Activated T-cell treated with anti-CD3 and anti-CD28 coated beads for 1 hour (primary cell): ENCODE data around the gene NELL2.

Experiments used
- DNase-seq: peaks from one replicate; pipeline ENCODE4 v3.0.0-alpha.2; 2020; ENCODE audit warnings: low read depth

Gene NELL2

DNA sequence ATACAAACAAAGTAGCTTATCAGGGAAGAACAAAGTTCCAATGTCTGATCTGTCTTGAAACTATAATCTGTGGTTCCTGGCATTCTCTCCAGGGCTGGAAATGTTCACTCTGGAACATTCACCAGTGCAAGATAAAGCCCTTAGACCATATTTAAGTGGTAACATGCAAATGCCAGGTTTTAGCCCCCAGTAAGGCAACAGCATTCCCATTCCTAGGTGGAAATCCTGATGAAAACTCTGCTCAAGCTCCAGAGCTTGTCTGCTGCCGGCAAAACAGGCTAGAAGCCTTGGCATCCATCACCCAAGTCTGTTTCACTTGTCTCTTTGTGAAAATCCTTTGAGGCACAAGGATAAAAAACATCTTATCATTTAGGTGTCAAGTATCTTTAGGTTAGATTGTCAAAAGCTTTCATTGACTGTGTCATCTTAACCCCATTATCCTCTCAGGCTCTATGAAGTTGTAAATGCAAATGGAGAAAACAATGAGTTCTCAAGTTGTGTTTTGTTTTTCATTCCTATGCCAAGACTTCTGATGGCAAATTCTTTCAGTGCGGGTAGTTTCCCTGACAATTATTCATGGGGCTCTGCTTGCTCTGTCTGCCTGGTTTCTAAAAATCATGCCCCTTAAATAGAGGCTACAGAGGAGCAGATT is 344.7 kb downstream of the NELL2 start:
- no peak for DNase-seq

DNA sequence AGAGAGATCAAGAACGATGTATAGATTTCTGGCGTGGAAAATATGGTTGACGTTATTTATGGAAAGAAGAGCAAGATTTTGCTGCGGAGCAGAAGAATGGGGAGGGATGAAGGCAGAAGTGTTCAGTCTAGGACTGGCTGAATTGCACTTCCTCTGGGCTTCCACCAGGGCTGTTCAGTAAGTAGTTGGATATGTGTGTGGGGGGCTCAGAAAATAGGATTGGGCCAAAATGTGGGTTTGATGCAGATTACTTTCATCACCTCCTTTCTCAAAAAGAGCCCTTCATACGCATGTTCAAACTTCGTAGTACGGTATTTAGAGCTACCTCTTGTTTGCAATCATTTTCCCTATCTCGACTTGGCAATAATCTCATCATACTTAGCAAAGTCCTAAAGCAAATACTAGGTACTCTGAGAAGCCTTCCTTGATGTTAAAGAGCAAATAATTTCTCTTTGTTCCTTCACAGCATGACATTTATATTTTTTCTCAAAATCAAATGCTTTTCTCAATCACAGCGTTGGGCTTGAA is 349.4 kb downstream of the NELL2 start:
- no peak for DNase-seq

DNA sequence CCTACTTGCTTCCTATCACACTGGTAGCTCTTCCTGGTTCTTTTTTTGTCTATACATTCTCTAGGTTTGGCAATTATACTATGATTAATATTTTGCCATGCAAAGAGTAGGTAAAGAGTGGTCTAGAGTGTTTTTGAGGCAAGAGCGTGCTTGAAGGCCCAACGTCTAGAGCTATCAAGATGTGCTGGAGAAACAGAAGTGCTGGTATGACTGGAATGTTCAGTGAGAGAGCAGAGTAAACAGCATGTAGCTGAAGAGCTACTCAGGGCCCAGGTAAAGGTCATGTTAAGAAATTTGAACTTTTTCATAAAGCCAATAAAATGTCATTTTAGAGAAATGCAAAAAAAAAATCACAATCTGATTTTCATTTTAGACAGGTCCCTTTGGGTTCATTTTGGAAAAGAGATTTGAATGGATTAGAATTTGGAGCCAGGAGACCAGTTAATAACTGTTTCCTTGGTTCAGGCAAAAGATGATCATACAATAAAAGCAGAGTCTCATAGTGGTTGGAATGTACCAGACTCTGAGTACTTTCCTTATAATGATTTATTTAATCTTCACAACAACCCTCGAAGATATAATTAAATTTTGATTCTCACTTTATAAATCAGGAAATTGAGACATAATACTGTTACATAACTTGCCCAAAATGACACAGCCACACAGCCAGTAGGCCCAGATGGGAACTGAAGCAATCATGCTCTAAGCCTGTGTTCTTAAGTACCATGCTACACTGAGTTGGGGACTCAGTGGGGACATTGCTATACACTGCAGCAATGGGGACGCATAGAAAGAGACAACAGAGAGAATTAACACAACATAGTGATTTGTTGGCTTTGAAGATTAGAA is 350.1 kb downstream of the NELL2 start:
- DNase-seq: no peak

DNA sequence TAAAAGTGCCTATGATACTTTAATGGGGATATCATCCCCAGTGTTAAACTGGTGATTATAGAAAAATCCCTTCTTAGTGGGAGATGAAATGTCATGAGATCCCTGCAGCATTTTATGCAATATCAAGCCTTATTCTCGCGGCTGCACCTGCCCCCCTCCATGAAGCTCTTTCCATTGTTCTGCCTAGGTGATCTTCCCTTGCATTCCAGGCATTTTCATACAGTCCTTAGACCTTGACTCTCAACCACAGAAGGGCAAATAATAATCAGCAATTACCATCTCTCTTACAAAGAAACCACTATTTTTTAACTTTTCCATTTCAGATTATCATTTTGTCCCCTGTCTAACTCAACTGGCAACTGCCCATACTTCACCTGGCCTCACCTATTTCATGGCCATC is 352.3 kb downstream of the NELL2 start:
- DNase-seq: no peak

DNA sequence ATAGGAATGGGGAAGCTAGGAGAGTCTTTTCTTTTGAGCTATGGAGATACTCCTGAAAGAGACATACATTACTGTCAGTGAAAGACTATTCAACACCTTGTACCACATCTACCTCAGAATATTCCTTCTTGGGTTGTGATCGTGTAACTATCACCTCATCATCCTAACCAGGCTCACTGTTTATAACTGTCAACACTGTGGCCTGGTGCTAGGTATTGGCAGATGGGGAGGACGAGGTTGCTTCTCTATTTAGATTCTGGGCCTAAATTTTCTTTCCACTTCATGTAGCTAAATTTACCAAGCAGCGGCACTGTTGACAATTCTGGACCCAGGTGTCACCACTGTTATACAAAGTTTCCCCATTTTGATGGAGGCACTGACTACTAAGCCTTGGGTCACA is 354.4 kb downstream of the NELL2 start:
- no peak for DNase-seq

DNA sequence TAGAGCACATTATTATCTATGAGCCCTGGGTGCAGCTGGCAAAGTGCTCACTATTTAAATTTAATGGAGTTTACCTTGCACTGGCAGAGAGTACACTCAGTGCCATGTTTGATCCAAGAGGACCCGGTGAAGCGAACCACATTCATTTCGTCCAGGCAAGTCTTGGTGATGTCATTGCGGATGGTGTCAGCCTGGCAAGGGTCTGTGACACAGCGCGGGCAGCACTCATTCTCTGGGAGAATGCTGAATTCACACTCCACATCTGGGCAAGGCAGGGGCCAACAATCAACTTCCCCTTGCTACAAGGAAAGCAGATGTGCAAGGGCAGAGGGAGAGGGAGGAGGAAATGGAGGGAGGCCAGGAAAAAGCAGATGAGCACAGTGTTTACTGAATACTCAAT is 356.2 kb downstream of the NELL2 start:
- DNase-seq: no peak

DNA sequence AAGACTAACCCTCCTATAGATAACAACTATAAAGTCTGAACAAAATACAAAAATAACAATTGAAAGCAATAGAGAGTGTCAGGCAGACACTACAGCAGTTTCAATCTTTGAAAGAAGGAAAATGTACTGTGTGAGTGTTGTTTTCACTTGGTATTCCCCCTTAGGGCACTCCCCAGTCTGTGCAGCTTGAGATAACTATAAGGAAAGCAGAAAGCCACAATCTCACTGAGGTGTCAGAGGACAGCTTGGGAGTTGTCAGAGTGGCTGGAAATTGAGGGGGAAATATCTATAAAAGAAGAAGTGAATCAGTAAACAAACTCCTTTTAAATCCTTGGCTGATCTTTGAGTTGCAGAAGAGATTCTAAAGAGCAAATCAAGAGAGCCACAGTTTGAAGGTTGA is 364.8 kb downstream of the NELL2 start:
- no peak for DNase-seq

DNA sequence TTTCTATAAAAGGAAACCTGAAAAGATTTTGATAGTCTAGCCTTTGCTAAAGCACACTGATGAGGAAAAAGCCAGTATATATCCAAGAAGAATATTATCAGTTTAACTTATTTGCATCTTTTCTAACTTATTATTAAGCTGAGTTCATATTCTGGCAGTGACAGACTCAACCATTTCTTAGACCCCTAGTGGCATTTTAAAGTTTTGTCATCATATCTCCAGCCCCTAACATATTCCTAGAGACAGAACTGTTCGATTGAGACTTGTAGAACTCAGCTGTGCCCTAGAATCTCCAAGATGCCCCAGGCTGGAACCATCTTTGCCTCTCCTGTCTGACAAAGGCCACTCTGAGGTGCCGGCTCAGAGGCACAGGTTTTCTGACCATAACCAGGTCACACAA is 365.6 kb downstream of the NELL2 start:
- DNase-seq: no peak

DNA sequence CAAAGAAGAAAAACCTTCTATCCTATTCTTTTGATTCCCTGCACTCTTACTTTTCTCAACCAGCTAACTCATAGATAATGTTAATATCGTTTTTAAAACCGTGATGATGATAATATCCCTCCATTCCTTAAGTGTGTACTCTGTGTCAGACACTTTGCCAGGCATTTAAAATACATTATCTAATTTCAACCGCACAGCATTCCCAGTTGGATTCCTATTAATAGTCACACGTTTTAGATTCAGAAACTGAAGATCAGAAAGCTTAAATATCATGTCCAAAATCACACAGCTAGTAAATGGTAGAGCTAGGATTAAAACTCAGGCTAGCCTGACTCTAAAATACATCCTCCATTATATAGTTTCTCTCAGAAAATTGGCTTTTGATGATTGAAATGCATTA is 366.0 kb downstream of the NELL2 start:
- DNase-seq: no peak

DNA sequence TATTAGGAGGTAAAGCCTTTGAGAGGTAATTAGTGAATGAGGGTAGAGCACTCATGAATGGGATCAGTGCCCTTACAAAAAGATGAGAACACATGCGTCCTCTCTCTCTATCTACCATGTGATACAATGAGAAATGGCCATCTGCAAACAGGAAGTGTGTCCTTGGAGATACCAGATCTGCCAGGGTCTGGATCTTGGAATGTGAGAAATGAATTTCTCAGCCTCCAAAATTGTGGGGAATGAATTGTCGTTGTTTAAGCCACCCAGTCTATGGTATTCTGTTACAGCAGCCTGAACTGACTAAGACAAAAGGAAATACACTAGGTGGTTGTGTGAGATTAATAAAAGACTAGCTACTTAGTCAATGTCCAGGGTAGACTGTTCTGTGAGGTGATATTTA is 366.6 kb downstream of the NELL2 start:
- DNase-seq: no peak

DNA sequence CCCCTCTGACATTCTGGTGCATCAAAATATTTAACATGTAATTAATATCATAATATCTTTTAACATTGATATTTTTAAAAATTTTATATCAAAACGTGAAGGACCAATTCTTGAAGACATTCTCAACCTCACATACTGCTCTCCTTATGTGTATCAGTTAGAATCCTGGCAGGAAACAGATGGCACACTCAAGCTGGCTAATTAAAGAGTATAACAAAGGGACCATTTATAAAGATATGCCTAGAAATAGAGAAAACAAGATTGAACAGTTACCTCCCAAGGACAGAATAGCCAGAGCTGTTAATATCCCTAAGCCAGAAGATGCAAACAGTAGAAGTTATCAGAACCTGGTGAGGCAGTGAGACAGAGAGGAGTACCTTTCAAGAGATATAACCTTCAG is 368.7 kb downstream of the NELL2 start:
- no peak for DNase-seq

DNA sequence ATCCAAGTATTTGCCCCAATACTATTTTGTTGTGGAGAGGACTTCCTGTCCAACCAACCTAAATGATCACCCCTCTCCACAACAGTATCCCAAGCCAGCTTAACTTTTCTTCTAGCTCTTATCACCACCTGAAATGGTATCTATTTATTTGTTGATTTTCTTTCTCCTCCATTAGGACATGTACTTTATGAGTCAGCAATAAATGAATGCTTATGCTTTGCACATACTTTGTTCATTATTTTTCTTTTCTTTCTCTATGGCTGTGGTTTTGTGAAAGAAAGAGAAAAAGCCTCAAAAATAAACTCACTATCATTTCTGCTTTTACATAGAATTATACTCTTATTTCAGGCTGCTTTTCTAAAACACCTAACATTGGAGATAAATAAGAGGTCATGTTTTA is 371.3 kb downstream of the NELL2 start:
- DNase-seq: no peak

DNA sequence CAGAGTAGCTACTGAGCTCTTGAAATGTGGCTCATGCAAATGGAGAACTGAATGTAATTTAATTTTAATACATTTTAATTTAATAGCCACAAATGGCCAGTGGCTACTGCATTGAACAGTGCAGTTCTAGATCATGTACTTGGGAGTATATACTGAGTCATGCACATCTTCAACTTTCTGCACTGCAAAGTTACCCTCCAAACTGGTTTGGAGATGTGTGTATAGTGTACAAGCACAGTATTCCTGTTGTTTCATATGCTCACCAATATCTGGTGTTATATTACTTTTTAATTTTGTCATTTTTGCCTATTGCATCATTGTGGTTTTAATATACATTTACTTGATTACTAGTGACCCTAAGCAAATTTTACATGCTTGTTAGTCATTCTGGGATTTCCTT is 372.8 kb downstream of the NELL2 start:
- DNase-seq: no peak

DNA sequence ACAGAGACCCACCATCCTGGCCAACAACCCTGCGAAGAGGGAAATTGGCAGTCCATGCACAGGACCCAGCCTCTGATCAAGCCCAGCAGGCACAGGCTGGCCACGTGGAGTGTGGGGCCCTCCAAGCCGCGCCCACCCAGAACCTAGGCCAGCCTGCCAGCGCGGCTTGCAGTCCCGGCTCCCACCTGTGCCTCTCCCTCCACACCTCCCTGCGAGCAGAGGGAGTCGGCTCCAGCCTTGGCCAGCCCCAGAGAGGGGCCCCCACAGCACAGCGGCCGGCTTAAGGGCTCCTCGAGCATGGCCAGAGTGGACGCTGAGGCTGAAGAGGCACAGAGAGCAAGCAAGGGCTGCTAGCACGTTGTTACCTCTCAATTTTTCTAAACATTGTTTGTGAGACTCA is 373.4 kb downstream of the NELL2 start:
- DNase-seq: no peak

DNA sequence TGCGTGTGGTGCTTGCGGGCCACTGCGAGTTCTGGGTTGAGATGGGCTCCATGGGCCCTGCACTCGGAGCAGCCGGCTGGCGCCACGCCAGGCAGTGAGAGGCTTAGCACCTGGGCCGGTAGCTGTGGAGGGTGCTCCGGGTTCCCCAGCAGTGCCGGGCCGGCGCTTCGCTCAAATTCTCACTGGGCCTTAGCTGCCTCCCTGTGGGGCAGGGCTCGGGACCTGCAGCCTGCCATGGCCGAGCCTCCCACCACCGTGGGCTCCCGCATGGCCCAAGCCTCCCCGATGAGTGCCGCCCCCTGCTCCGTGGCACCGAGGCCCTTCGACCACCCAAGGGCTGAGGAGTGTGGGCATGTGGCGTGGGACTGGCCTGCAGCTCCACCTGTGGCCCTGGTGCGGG is 375.7 kb downstream of the NELL2 start:
- DNase-seq: no peak

DNA sequence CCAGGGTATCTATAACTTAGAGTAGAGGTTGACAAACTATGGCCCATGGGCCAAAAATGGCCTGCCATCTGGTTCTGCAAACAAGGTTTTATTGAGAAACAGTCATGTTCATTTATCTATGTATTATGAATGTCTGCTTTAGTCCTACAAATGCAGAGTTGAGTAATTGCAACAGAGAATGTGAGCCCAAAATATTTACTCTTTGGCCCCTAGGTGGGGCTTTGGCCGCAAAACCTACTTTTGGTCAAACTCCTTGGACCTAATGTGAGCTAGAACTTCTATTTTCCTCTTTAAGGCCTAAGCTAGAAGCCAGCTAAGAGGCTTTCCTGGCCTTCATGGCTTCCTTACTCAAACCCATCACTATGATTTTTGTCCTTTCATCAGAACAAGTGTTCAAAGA is 379.1 kb downstream of the NELL2 start:
- no peak for DNase-seq

DNA sequence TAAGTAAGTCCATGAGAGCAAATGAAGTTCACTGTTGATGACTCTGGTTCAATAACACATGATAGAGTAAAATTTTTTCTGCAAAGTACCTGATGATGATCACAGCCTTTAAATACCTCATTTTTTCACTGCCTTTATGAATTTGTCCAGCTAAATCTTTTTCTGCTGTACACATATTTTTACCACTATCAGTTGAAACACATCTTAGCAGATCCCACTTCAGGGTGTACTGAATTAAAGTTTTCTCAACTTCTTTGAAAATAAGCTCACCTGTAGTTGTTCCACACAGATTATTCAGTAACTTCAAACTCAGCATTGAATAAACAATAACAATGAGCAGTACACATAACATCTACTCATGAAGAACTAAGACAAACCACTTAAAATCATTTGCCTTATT is 385.9 kb downstream of the NELL2 start:
- no peak for DNase-seq

DNA sequence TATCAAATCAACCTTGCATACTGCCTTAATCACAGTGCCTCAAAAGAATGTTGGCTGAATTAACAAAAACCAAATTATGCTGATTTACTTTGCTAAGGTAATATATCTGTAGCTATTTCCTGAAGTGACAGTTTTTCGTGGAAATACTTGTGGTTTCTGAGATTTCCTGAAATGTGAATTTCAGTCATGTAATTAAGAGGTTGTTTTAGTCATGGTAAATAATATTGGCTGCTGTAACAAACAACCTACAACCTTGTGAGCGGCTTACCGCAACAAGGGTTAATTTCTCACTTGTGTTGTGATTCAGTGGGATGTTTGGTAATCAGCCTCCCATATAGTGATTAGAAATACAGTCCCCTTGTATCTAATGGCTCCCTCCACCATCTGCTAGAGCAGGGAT is 387.9 kb downstream of the NELL2 start:
- DNase-seq: no peak

DNA sequence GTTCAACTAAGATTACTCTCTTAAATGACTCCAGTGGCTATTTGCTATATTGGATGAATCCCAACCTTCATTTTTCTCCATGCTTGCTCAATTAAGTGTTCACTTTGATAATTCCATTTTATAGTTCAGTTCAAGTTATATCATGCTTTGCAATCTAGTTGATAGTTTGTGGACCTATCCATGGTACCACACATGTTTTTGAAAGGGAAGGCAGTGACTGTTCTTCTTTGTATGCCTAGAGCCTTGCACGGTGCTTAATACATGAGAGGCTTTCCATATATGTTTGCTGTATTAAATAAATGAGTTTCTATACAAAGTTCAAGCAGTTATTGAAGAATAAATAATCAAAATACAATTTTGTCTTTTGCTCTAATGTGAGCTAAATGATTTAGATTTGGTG is 391.3 kb downstream of the NELL2 start:
- DNase-seq: no peak

DNA sequence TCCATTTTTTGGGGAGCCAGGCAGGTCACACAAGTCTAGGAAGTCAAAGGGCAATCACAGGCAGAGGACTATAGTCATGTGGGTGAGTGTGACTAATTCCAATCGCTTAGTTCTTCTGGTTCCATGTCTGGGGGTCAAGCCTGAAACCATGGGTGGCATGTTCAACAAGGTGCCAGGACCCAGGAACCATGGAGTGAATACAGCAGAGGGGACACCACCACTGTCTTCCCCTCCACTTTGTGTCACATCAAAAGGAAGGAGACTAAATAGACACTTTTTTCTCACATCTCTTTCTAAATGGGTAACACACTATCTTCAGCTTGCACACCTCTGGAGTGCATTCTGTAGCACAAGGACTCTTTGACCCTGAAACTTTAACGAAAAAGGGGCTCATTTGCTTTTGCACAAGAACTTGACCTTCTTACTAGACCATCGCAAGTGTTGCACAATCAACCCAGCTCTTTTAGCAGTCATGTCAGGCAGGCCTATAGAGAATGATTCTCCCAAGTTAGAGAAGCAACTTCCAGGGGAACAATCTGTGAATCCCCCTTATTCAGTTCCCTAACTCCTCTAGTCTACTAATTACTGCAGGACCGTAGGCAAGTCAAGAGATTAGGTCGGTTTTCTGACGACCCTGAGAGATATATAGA is 398.7 kb downstream of the NELL2 start:
- DNase-seq: no peak

DNA sequence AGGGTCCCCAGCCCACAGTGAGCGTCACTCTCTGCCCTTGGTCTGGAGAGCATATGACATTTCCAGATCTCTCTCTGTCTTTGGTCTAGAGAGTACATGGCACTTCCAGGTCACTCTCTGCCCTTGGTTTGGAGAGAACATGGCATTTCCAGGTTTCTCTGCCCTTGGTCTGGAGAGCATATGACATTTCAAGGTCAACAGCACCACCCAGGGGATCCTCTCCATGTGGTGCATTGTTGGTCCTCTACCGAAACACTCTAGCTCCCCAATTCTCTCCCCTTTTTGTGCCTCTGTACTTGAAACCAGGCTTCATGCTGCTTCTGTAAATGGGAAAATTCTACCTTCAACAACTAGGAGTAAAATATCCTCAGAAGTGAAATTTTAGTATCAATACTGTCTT is 399.4 kb downstream of the NELL2 start:
- DNase-seq: no peak

DNA sequence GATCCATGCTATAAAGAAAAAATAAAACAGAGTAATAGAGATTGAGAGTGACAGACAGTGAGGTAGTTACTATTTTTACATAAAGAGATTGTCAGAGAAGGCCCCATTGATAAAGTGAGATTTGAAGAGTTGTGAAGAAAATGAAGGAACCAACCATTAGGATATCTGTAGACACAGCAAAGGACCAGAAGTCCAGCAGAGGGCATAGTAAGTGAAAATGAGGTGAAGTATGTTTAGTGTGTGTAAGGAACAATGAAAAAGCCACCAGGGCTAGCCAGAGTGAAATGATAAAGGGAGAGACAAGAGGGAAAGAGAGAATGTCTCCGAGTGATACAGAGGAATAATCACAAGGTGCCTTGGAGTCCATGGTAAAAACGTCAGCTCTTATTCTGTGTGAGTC is 411.0 kb downstream of the NELL2 start:
- DNase-seq: no peak

DNA sequence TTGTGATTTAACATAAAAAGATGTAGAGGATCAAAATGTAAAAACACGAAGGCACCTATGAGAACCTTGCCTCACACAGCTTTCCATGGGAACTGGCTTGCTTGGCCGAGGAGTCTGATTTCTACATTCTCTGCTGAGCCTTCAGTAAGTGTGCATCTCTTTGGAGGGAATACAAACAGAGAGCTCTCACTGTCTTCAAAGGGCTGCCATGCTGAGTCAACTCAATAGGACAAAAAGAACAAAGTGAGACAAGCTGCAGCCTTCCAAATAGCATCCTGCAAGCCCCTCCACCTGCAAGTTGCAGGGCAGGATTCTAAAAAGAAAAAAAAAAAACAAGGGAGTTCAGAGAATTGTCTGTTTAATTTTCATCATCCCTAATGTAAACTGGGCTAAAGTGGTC is 411.9 kb downstream of the NELL2 start:
- no peak for DNase-seq
